ENCODE data around the gene MYH16. TPM values are rescaled to one million over a fixed set of nuclear protein-coding genes. Genes with fewer than 3 reads are reported as not detected.

MYH16 gene
- total RNA-seq, 1 experiment from 2014 or later, result not detected

DNA sequence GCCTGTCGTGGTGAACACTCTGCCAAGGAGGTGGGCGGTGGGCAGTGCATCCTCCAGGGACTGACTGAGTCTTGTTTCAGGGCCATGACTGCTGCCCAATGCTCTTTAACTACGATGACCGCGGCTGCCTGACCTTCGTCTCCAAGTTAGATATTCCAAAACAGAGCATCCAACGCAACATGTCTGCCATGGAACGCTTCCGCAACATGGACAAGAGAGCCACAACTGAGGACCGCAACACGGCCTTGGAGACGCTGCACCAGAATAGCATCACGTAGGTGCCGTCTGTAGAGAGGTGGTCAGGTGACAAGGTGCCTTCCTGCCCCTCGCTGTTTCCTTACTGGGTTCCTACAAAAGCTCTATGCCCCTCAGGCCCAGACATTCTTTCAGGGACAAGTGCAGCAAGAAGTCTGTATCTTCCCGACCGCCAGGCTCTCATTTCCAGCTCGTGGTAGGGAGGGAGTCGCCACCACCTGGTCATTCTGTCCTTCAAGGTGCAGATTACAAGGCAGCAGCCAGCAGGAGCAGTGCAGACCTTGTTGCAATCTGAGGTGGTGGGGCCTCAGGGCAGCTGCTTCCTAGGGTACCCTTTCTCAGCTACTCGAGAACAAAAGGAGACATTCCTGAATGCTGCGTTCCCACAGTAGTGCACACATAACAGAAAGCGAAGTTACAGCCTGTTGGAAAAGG lies 87.0 kb downstream of the MYH16 start:
- no peak overlapping the region for H3K4me3 ChIP-seq (ENCODE audit: low read depth, low read length)
- H3K27me3 Mint-ChIP-seq (ENCODE audit: insufficient read depth, unreplicated experiment), result no peaks in the 10 kb centered on the region
- POLR2A ChIA-PET, result no interaction called here
- no TSS peak for BruUV-seq (replicated peaks)
- no peak overlapping the region for H3K27ac Mint-ChIP-seq (ENCODE audit: unreplicated experiment)
- peak; percentile 31 to 51 for DNase-seq
- H3K9me3 ChIP-seq, result no peaks in the 10 kb centered on the region
- H3K36me3 ChIP-seq (ENCODE audit: control insufficient read depth, insufficient read depth, low read length), result peaks cover 5% of the 10 kb centered on the region; the same call in 1 of the 2 replicates
- H3K4me1 ChIP-seq, result no peaks in the 10 kb centered on the region
- no peaks in the 10 kb centered on the region for H3K27me3 ChIP-seq (replicated peaks; ENCODE audit: control insufficient read depth, insufficient read depth, low read length)
- H3K4me3 Mint-ChIP-seq (ENCODE audit: unreplicated experiment), result no peak overlapping the region
- H3K4me1 Mint-ChIP-seq (ENCODE audit: low read depth, unreplicated experiment), result no peaks in the 10 kb centered on the region
- CTCF ChIA-PET, result interaction anchor here (0.7 kb wide), 1 partner anchor 1339 kb away, joined by 4 read pairs; no protein-coding TSS in a partner anchor
- intact Hi-C loops (cut with micrococcal nuclease; ENCODE audit: unreplicated experiment), result no loop called here
- peaks cover 92% of the 10 kb centered on the region for H3K36me3 Mint-ChIP-seq (ENCODE audit: insufficient read depth, unreplicated experiment)
- TF ChIP-seq CTCF (IDR thresholded peaks at IDR 0.05; ENCODE audit: insufficient read depth in 1 of 2, low read depth in 1 of 2, low read length in 1 of 2, severe bottlenecking in 1 of 2, unreplicated experiment in 1 of 2), result peak in 1 of 2 experiments; percentile 18
- H3K9me3 Mint-ChIP-seq (ENCODE audit: unreplicated experiment), result no peaks in the 10 kb centered on the region

Other genes with a start within 250 kb of the MYH16 start
- gene SMURF1, start 128.7 kb upstream of the MYH16 start, total RNA-seq (2022), result 22.5 and 23.0 TPM in 2 replicates
- gene KPNA7, start 64.7 kb upstream of the MYH16 start, total RNA-seq (2022), result 0.27 and 0.53 TPM in 2 replicates
- gene ARPC1A, start 53.1 kb downstream of the MYH16 start, total RNA-seq (2022), result 190 and 201 TPM in 2 replicates
- 128 and 135 TPM in 2 replicates for gene ARPC1B, start 101.9 kb downstream of the MYH16 start, total RNA-seq (2022)
- 180 and 191 TPM in 2 replicates for gene PDAP1, start 135.8 kb downstream of the MYH16 start, total RNA-seq (2022)
- gene BUD31, start 136.1 kb downstream of the MYH16 start, total RNA-seq (2022), result 199 and 220 TPM in 2 replicates
- 59.6 TPM in 2 replicates for gene PTCD1, start 166.0 kb downstream of the MYH16 start, total RNA-seq (2022)
- gene CPSF4, start 166.1 kb downstream of the MYH16 start, total RNA-seq (2022), result 133 and 158 TPM in 2 replicates
- gene ATP5MF, start 193.3 kb downstream of the MYH16 start, total RNA-seq (2022), result 554 and 595 TPM in 2 replicates
- 30.1 and 32.3 TPM in 2 replicates for gene ZNF789, start 200.1 kb downstream of the MYH16 start, total RNA-seq (2022)
- 29.6 and 31.8 TPM in 2 replicates for gene ZNF394, start 227.4 kb downstream of the MYH16 start, total RNA-seq (2022)
- gene ZKSCAN5, start 231.8 kb downstream of the MYH16 start, total RNA-seq (2022), result 12.4 and 13.3 TPM in 2 replicates